SKM-1 treated with dmso at 0.1 percent for 144 hours (cell line): ENCODE measurements around the gene HOXD10.

Experiments used
- DNase-seq: peaks from one replicate; lab custom pipeline; 2025; ENCODE audit not compliant: unreplicated experiment; lab: John Stamatoyannopoulos, UW

The HOXD10 gene

GRCh38 chr2:176082824-176083751 is 33.5 kb upstream of the HOXD10 start:
- no peak for DNase-seq

DNA sequence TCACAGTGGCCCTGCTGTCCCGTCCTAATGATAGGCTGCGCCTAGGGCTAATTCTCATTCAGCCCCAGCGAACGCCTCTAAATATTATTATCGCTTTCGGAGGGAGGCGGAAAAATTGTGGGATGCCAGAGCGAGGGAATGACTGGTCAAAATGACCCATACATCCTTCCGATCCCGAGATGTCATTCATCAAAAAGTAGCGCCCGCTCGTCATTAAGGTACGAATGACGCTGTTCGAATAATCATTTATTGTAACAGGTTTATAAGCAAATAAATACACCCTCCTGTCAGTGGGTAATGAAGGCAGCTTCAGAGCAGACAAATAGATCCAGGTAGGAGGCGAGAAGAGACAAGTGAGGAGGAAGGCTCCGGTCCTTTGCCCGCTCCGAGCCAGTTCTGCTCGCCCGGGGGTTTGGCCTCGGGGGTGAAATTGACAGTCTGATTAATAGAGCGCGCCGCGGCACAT is 32.7 kb upstream of the HOXD10 start, which contains the start of gene EVX2:
EVX2 (minus strand) TSS at position 167 of the 466 bp plus-strand sequence. CDS start 186 bp downstream, outside the sequence.
- no peak for DNase-seq

DNA sequence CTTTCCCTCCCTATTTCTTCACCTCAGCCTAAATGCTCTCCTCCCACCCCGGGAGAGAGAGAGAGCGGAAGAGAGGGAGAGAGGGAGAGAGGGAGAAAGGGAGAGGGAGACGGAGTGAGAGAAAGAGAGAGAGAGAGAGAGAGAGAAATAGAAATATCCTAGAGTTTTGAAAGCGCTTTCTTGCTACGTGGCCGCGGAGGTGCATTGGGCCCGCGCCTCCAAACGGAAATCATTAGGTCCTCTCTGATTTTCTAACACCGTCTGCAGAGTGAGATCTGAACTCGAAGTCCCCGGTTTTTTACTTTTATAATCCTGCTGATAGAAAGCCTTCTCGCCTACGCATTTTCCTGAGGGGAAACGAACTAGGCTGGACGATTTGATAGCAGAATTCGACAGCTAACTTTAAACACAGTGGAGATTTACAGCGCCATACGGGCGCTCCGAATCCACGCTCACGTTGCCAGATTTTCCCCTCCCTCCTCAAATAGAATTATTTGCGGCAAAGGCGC is 31.9 kb upstream of the HOXD10 start:
- DNase-seq = no peak

DNA sequence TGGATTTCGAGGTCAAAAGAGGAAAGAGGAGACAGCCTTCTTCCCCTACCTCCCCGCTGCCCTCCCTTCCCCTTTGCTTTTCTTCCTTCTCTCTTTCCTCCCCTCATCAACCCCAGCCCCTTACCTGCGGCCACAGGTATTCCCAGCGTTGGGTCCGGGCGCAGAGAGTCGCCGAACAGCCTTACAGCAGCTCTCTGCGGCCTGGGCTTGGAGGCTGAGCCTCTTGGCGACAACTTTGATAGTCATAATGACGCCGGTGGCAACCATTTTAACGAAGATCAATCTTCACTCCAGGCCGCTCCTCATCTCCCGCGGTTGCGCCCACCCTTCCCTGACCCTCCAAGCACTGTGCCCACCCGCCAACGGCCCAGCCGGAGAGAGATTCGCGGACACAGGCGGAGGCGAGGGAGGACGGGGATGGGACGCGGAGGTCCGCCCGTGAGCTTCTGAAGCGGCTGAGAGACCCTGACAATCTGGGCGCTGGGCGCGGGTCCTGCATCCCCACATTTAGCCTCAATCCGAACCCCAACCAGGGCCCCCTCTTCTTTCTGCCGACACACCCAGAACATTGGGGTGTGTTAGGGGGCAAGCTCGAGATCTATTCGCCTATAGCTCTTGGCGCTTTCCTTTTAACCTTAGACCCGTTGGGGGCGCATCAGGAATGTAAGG is 31.3 kb upstream of the HOXD10 start:
- no peak for DNase-seq

GRCh38 chr2:176085861-176086771 is 30.5 kb upstream of the HOXD10 start:
- DNase-seq = no peak

- no peak for DNase-seq
Measured at GRCh38 chr2:176087330-176088047, 29.1 kb upstream of the HOXD10 start.

DNA sequence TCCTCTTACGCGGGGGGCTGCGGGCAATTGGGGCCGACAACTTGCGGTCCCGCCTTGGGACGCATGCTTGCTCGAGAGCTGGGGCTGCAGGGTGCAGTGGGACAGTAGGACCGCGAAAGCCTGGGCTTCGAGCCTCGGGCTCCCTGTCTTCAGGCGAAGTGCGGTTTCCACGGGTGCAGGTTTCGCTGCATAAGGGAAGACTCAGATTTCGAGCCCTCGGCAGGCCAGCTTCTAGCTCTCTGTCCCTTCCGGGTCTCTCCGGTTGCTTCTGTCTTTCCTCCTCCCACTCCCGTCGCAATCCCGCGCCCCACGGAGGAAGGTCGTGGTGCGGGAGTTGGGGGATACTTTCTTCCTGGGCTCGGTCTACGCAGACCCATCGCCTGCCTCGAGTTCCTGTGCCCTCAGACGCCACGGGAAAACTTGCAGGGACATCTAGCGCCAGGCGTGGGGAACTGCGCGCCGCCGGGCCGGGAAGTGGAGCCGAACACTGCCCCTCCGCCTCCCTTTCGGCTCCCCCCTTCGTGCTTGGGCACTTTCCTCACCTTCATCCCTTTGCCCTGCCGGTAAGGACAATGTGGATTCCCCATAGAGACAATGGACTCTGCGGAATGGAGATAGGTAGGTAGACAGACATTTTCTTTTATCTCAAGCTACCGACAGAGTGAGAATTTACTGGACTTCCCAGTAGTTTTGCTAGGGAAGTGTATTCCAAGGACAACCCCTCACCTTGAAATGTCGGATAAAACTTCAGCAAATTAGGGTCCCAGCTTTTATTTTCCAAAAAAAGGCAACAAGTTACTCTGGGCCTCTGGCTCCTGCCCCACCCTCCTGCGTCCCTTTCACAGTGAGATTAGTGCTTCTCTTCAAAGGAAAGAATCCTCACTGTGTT is 28.3 kb upstream of the HOXD10 start:
- no peak for DNase-seq

DNA sequence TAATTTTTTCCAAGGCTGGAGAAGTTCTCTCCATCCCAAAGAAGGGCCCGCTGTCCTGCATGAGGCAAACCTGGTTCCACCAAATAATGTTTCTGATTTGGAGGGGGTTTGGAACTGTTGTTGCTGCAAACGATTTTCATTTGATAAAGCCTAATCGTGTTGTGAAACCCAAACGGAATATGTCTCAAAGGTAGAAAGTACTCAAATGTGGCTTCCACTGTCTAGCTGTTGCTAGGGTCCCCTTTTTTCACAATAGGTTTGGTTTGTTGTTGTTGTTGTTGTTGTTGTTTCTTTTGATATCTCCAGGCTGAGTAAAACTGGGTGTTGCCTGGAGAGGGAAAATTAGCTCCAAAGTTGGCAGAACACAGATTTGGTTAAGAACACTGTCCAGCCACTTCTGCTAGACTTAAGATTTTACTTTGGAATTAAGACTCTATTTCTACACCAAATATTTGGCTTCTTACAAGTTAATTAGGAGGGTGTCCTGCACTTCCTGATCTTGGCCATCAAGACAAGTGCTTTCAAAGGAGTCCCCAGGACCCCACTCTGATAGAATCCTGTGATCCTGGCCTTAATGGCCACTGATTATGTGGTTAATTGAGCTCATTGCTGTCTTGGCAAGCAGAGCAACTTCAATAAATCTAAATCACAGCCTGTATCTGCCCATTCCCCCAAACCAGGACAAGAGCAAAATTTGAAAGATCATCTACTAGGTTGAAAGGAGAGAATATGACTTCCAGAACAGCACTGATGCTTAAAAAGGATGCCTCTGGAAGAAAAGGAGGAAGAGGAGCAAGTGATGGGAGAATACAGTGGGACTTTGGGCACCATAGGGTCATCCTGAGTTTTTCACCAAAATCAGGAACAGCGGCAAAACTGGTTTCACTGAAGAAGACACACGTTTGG is 27.4 kb upstream of the HOXD10 start:
- DNase-seq = no peak

DNA sequence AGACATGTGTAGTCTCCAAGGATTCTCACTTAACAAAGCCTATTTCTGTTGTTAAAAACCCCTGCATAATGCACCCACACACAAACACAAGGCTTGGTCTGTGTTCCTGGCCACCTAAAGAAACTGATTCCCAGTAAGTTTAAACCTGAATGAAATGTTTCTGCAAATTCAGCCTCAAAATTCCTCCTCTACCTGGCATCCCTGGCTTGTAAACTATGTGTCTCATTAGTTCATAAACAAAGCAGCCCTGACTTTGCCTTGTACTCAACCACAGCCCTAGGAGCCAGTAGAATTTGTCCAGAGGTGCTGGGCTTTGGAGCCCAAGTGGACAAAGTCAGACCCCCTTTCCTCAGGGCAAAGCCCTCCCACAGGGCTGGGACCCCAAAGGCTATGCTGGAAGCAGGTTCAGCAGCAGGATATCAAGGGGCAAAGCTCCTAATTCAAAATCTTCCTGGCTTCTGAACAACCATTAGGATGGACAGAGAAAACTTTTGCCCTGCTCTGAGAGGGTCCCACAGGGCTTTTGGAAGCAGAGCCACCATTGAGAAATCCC is 26.7 kb upstream of the HOXD10 start:
- DNase-seq = no peak

DNA sequence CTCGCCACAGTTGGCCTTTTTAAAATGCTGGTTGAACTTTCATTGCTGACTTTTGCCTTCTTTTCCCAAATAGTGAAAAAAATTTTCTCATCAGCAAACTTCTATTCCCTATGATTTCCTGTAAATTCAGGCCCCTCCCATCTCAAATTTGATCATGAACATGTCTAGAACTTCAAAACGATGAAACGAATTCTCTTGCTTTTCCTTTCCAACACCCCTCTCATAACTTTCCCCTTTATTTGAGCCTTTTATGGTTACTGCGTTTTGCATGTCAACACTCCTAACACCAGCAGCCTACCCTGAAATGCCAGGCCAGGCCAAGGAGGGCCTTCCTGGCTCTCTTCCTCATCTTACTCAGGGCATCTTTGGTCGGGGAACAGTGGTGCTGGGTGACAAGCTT is 25.7 kb upstream of the HOXD10 start:
- no peak for DNase-seq

GRCh38 chr2:176091329-176092258 is 25.0 kb upstream of the HOXD10 start:
- DNase-seq = no peak

GRCh38 chr2:176092270-176093144 is 24.1 kb upstream of the HOXD10 start, which contains the start of gene HOXD13:
HOXD13 (plus strand) TSS chr2:176092721; CDS start chr2:176092891, 170 bp downstream.
- DNase-seq = no peak

- DNase-seq = no peak
Measured at GRCh38 chr2:176093145-176093897, 23.3 kb upstream of the HOXD10 start.

DNA sequence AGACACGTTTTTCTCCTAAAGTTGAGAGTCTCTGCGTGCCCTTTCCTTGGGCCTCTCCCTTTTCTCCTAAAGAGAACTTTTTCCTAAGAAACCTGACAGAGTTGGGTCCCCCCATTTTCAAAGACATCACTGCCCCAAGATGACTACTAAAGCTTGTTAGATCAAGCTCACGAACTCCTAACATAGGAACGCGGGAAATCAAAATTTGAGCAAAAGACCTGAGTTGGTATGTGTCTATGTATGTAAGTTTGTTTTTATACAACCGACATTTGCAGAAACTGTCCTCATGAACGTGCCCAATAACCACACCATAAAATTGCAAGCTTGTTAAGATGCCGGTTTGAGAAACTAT is 22.7 kb upstream of the HOXD10 start:
- no peak for DNase-seq

DNA sequence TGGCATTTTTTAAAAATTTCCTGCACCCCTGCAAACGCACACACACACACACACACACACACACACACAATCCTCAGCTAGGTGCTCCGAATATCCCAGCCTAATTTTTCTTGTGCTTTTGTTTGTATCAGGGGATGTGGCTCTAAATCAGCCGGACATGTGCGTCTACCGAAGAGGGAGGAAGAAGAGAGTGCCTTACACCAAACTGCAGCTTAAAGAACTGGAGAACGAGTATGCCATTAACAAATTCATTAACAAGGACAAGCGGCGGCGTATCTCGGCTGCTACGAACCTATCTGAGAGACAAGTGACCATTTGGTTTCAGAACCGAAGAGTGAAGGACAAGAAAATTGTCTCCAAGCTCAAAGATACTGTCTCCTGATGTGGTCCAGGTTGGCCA is 22.2 kb upstream of the HOXD10 start:
- DNase-seq = no peak
